Endothelial cell of umbilical vein (primary cell): ENCODE results near the gene DOC2B.

Source experiments
- GATA2 ChIP-seq: IDR thresholded peaks from 2 replicates; pipeline ENCODE4 v1.7.0; 2011; ENCODE audit warnings: low read depth, mild to moderate bottlenecking, moderate library complexity, mixed read lengths, low read length; ENCODE audit not compliant: insufficient read length, insufficient read depth
- JUN ChIP-seq: IDR thresholded peaks from 2 replicates; pipeline ENCODE4 v1.6.1; 2011; ENCODE audit warnings: borderline replicate concordance, low read depth; ENCODE audit not compliant: insufficient read length, insufficient read depth
- MYC ChIP-seq: IDR thresholded peaks from one replicate; pipeline ENCODE4 v1.6.1; 2011; ENCODE audit warnings: mild to moderate bottlenecking, low read depth, low read length
- POLR2A ChIP-seq: IDR thresholded peaks from 2 replicates; pipeline ENCODE4 v1.6.1; 2012; ENCODE audit warnings: low read depth, mild to moderate bottlenecking, control low read depth, low read length
- POLR2AphosphoS5 ChIP-seq: IDR thresholded peaks from 2 replicates; pipeline ENCODE4 v1.6.1; 2012; ENCODE audit warnings: low read depth, mild to moderate bottlenecking, control low read depth, low read length, moderate library complexity; ENCODE audit not compliant: insufficient read depth
- TF ChIP-seq, protein P1 (sequence below), 2 donors: IDR thresholded peaks; 1 replicate in 1 of 2; 2 replicates in 1 of 2; pipeline ENCODE4 v1.5.1; 2011; ENCODE audit warnings: low read length in 2 of 2, mild to moderate bottlenecking in 2 of 2, moderate library complexity in 2 of 2, control low read depth in 1 of 2, inconsistent platforms in 1 of 2, low read depth in 1 of 2; ENCODE audit not compliant: insufficient read depth in 1 of 2; ENCODE audit errors: extremely low read depth in 1 of 2

DNA sequence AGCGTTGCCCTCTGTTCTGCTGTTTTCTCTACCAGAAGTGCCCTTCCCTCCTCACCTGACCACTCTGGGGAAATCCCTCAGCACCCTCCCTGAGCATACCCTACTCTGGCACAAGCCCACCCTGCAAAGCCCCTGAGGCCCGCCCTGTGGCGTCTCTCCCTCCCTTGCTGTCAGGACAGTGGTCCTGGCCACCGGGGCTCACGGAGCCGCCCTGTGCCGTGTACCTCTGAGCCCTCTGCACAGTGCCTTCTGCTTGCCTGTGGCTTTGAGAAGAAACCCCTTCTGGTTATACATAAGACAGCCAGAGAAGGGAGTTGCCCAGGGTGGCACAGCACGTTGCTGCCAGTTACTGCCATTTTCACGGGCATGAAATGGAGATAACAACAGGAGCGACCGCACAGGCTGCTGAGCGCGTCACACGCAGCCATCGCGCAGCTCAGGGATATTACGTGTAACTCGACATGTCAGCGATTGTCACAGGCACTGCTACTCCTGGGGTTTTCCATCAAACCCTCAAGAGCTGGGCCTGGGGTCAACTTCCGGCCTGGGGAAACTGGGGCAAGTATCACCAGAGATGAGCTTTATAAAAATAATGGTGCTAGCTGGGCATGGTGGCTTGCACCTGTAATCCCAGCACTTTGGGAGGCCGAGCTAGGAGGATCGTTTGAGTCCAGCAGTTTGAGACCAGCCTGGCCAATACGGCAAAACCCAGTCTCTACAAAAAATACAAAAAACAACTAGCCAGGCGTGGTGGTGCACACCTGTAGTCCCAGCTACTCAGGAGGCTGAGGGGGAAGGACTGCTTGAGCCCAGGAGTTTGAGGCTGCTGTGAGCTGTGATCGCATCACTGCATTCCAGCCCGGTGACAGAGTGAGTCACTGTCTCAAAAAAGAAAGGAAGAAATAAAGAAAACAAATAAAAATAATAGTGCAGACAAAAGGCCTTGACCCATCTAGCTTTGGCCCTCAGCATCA lies 29.3 kb downstream of the DOC2B start:
- no peak for TF ChIP-seq JUN
- TF ChIP-seq, protein P1, sequence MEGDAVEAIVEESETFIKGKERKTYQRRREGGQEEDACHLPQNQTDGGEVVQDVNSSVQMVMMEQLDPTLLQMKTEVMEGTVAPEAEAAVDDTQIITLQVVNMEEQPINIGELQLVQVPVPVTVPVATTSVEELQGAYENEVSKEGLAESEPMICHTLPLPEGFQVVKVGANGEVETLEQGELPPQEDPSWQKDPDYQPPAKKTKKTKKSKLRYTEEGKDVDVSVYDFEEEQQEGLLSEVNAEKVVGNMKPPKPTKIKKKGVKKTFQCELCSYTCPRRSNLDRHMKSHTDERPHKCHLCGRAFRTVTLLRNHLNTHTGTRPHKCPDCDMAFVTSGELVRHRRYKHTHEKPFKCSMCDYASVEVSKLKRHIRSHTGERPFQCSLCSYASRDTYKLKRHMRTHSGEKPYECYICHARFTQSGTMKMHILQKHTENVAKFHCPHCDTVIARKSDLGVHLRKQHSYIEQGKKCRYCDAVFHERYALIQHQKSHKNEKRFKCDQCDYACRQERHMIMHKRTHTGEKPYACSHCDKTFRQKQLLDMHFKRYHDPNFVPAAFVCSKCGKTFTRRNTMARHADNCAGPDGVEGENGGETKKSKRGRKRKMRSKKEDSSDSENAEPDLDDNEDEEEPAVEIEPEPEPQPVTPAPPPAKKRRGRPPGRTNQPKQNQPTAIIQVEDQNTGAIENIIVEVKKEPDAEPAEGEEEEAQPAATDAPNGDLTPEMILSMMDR (IDR thresholded peaks at IDR 0.05; ENCODE audit: extremely low read depth in 1 of 2, insufficient read depth in 1 of 2, low read depth in 1 of 2, low read length in 2 of 2), result no peak
- TF ChIP-seq POLR2A, result no peak
- TF ChIP-seq POLR2AphosphoS5, result no peak
- no peak for TF ChIP-seq MYC
- no peak for TF ChIP-seq GATA2
